HEK293T (cell line): ENCODE measurements around the gene ITGA8.

ENCODE experiments used
- FOXM1 ChIP-seq: fragments of 450-650 bp; IDR thresholded peaks from 2 replicates; pipeline ENCODE4 v1.6.1; 2017; ENCODE audit warnings: mild to moderate bottlenecking, borderline replicate concordance
- NFRKB ChIP-seq: fragments of 450-650 bp; IDR thresholded peaks from 2 replicates; pipeline ENCODE4 v1.6.1; 2016; ENCODE audit warnings: mild to moderate bottlenecking, moderate library complexity
- TARDBP ChIP-seq: fragments of 450-650 bp; IDR thresholded peaks from 2 replicates; pipeline ENCODE4 v1.6.1; 2016

DNA sequence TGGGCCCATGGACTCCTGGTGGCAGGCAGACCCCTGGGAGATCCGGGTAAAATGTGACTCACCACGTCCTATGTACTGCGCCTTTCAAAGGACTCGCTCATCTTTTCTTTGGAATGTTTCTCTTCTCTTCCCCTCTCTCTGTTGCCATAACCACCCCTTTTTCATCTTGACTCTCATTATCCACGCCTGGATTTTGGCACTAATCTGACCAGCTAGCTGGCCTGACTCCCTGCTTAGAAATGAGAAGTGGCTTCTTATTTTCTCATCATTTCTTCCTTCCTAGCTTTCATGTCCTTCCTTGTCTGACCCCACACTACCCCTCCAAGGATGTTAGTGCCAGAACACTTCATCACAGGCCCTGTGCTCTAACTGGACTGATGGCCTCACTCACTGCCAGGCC, 250.6 kb downstream of the ITGA8 start:
- TF ChIP-seq TARDBP (no peak), FOXM1 (no peak), NFRKB (no peak)
